Hematopoietic multipotent progenitor cell treated with erythropoietin and hydrocortisone succinate and interleukin-3 and kit ligand, for 4 days (in vitro differentiated cells): ENCODE data around the gene EMC10.
"Not testable (repeated sequence)": the region's sequence is repeated elsewhere in the genome, so short reads cannot be mapped to it uniquely, and the experiment has no call there.

Experiments used
- DNase-seq: peaks from one replicate; pipeline ENCODE4 v3.0.0-alpha.2; 2015

Gene EMC10

DNA sequence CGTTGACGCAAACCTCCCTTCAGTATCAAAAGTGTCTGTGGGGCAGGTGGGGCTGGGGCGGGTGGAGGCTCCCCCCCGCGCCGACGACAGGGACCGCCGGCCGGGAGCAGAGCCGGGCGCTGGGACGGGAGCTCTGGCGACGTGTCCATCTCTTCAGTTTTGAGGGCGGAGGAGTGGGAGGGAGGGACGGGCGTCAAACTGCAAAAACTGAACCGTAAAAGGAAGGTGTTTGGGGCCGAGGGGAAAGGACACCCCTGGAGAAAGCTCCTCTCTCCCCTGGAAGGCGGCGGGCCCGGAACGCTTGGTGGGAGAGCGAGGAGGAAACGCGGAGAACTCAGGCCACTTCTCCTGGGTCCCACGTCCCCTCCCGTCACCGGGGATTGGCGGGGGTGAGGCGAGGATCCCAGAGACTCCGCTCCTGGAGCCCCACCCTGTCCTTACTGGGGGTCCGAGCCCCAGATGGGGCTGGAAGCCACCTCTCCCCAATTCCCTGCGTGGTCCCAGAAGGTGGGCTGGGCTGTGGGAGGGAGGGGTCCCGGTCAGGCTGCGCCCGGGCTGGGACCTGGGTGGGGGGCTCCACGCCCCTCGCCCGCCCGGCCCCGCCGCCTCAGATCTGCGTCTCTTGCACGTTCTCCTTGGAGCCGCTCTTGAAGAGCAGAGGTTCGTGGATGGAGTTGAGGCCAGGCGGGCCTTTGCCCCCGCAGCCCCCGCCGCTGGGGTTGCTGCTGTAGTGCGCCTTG is 40.8 kb downstream of the EMC10 start:
- no peak for DNase-seq

DNA sequence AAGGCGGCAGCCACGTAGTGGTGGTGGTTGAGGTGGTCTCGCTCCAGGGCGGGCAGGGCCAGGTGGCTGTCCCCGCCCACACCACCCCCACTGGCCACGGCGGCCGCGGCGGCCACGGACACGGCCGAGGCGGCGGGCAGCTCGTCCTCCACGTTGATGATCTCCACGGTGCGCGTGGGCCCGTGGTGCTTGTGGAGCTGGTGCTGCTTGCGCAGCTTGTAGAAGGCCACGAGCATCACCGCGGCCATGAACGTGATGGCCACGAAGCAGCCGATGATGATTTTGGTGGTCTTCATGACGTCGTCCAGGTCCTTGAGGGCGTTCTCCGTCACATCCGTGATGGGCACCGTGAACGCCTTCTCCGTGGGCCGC is 41.4 kb downstream of the EMC10 start:
- no peak for DNase-seq

DNA sequence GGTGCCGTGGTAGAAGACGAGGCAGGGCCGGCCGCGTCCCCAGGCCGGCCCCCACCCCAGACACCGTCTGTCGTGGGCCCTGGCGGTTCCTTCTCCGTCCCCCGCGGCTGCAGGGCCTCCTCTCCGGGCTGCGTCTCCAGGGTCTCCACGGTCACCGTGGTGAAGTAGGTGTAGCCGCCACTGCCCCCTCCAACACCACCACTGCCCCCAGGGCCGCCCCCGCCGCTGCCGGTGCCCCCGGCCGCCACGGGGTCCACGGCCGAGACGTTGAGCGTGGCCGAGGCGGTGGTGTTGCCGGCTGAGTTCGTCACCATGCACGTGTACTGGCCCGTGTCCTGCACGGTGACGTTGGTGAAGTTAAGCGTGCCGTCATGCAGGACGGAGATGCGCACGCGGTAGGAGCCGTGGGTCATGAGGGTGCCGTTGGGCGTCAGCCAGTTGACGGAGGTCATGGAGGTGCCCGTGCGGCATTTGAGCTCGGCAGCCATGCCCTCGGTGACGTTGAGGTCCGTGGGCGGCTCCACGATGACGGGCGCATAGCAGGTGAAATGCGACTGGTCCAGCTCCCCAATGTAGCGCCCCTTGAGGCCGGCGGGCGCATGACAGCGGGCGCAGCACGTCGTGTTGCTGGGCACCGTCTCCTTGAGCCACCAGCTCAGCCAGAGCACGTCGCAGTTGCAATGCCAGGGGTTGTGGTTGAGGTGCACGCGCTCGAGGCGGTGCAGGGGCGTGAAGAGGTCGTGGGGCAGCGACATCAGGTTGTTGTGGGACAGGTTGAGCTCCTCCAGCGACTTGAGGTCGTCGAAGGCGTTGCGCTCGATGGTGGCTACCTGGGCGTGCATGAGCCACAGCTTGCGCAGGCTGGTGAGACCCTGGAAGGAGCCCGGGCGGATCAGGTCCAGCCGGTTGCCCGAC is 42.0 kb downstream of the EMC10 start:
- no peak for DNase-seq

DNA sequence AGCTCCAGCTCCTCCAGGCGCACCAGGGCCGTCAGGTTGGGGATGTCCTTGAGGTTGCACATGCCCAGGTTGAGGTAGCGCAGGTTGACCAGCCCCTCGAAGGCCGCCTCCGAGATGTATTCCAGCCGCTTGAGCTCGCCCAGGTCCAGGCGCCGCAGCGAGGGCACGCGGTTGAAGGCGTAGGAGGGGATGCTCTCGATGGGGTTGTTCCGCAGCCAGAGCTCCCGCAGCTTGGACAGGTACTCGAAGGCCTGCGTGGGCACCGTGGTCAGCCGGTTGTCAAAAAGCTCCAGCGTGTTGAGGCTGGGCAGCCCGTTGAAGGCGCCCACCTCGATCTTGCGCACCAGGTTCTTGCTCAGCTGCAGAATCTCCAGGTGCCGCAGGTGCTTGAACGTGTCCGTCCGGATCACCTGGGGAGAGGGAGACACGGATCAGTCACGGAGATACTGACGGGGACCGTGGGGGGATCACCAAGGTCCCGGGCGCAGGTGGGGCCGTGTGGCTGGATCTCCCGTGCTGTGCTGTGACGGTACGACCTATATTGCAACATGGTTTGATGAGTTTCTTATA is 42.8 kb downstream of the EMC10 start:
- no peak for DNase-seq

DNA sequence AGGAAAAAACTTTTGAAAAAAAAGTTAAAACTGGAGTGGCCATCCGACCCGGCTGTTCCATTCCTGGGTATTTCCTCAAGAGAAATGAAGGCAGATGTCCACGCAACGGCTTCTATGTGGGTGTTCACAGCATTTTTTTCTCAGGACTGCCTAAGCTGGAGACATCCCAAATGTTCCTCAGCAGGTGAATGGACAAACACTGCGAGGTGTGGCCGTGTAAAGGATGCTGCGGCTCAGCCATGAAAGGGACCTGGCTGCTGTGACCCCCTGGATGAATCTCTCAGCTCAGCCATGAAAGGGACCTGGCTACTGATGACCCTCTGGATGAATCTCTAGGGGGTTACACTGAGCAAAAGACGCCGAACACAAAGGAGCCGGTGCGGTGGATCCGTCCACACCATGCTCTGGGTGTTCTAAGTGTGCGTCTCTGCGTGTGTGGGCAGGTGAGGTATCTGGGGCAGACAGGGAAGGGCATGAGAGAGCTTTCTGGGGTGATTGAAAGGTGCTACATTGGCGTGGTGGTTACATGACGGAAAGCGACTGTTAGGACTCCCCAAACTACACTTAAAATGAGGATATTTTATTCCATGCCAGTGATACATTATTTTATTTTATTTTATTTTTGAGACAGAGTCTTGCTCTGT is 44.6 kb downstream of the EMC10 start:
- DNase-seq, result no peak

DNA sequence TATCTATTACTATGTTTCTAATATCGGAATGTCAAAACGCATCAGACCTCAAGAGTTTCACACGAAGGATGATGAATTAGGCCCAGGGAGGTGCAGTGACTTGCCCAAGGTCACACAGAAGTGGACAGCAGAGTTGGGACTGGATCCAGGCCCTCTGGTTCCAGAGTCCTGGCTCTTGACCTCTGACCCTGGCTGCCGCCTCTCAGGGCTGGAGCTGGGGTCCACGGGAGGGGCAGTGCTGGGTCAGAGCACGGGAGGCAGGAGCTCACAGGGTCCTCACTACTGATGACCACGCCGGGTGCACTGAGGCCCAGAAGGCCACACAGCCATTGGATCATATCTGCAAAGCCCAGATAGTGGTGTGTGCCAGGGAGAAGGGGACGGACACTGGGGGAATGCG is 46.6 kb downstream of the EMC10 start:
- DNase-seq, result no peak

DNA sequence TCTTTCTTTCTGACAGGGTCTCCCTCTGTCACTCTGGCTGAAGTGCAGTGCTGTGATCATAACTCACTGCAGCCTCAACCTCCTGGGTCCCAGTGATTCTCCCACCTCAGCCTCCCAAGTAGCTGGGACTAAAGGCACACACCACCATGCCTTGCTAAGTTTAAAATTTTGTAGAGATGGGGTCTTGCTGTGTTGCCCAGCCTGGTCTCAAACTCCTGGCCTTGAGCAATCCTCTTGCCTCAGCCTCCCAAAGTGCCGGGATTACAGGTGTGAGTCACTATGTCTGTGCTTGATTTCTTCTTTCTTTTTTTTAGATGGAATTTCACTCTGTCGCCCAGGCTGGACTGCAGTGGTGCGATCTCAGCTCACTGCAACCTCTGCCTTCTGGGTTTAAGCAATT is 51.7 kb downstream of the EMC10 start:
- not testable (repeated sequence) for DNase-seq

DNA sequence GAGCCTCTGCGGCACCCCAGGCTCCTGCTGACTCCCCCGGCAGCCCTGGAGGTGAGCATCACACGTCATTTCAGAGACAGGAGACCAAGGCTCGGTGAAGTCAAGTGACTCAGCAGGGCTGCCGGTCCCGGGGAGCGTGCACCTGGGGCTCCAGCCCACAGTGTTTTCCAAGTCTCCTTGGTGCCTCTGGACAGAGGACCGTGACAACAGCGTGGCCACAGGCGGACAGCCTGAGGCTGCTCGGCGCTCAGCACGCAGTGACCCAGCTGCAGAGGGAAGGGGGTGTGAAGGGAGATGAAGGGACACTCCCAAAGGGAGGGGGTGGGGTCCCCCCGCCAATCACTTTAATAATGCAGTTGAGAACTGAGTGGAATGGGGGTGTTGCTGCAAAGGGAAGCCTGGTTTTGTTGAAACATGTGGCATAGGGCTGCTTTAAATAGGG is 54.9 kb downstream of the EMC10 start:
- no peak for DNase-seq

DNA sequence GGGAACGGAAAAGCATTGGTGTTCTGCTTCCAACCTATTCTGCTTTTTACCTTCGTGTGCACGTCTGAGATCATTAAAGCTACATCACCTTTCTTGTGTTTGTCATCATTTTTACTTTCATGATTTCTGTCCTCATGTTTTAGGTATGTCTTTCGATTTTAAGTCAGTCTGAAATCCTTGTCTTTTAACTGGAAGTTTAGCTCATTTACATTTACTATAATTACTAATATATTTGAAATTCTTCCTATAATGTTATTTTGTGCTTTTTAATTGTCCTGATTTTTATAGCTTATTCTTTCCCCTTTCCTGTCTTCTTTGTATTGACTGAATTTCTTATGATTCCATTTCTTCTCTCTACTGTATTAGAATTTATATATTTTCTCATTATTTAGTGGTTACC is 56.6 kb downstream of the EMC10 start:
- DNase-seq, result no peak

DNA sequence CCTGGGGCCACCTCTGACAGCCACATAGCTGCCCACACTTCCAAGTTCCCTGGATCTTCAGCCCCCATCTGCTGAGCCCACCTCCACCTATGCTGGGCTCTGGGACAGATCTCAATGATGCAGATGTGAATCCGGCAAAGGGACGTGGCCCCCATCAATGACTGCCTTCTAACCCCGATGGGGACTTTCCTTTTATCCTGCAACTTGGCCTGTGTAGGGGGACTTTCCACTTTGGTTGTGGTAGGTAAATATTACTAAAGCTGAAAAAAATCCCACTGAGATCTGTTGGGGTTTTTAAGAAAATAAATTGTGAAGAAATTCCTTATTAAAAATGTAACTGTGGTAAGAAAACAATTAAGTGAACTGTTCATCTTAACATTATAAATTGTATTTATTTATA is 58.2 kb downstream of the EMC10 start:
- DNase-seq, result no peak

DNA sequence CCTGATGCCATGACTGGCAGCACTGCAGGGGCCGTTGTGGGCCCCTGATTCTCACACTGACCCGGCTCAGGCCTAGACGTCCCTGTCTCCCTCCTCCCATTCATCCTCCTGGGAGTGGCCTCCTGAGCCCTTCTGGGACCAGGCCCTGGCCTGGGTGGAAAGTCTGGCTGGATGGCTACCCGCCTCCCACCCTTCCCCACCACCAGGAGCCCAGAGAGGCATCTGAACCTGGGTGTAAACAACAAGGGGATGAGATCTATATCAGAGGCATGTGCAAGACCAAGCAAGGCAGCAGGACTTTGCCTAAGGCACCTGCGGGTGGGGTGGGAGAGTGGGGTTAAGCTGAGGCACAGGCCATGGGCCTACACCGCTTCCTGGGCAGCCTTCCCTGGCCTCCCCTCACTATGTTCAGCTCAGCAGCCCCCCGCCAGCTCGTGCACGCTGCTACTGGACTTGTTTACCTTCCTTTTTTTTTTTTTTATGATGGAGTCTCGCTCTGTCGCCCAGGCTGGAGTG is 59.4 kb downstream of the EMC10 start:
- no peak for DNase-seq

DNA sequence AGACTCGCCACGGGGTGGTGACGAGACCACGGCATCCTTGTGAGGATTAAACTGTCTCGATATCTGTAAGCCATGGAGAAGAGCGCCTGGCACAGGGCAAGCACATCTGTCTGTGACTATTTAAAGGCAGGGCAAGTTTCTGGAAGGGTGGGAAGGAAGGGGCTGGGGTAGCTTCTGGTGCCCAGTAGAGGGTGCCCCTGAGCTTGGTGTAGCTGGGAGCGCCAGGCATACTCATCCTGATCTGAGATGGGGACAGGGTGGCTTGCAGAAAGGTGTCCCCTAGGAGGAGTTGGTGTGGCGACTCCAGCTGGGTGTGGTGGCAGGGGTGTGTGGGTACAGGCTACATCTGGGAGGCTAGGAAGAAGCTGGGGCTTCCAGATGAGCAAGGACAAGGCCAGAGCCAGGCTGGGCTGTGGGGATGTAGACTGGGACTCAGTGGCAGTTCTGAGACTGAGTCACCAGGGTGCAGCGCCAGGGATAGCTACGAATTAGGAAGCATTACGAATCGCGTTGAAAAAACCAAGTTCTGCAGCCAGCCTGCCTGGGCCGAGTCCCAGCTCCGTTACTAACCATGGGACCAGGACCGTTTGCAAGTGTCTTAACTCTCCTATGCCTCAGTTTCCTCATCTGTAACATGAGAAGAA is 60.5 kb downstream of the EMC10 start:
- DNase-seq, result no peak

DNA sequence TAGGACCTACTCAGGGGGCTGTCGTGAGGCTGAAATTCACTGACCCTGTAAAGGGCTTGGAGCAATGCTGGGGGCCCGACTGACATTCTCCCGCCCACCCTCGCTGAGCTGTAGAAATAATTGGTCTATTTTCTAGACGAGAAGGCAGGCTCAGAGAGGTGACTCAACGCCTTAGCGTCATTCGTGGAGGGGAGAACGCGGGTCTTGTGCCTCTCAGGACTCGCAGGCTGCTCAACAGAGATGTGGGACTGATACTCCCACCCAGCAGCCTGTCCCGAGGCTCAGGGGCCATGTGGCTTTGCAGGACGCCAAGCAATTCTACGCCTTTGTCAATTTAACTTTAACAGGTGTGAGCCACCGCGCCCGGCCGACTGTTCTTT is 61.0 kb downstream of the EMC10 start:
- no peak for DNase-seq

DNA sequence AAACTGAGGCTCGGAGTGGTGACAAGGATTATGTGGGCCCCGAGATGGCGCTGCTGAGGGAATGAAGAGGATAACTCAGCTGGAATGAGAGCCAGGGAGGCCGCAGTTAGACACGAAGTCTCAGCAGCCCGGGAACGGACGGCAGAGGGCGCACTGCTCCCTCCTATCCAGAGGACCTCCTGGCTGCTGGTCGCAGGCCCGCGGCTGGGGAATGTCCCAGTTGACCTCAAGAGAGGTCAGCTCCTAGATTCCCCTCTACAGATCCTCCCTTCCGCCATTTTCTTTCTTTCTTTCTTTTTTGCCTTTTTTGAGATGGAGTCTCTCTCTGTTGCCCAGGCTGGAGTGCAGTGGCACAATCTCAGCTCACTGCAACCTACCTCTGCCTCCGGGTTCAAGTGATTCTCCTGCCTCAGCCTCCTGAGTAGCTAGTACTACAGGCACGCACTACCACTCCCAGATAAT is 61.5 kb downstream of the EMC10 start:
- DNase-seq, result peak; percentile 88
